GM23338 (cell line): Measurements from ENCODE around the gene NCAN. TPM values are rescaled to one million over a fixed set of nuclear protein-coding genes. Genes with fewer than 3 reads are reported as not detected.
A peak's percentile ranks its signal among the peaks of the same experiment; 100 is the strongest.
"Not testable (repeated sequence)": the region's sequence is repeated elsewhere in the genome, so short reads cannot be mapped to it uniquely, and the experiment has no call there.

Experiments
- ATAC-seq: fragments of 200-7000 bp; cut with Tn5 transposase; 3 replicates; pipeline ENCODE4 v1.9.1; 2020
- DNase-seq: peaks from one replicate; pipeline ENCODE4 v3.0.0-alpha.2; 2015; ENCODE audit warnings: low spot score
- H2AFZ ChIP-seq: fragments of 200-600 bp; sonication (generic); 2 replicates; pipeline ENCODE4 v1.8.0; 2016; ENCODE audit warnings: antibody characterized with exemption, mild to moderate bottlenecking, moderate library complexity
- H3F3A ChIP-seq: fragments of 200-600 bp; sonication (generic); replicated peaks from 2 replicates; pipeline ENCODE4 v1.8.0; 2017; ENCODE audit warnings: antibody characterized with exemption, mixed run types, low read depth
- H3K27ac ChIP-seq: fragments of 200-600 bp; sonication (generic); 2 replicates; pipeline ENCODE4 v1.6.1; 2016; ENCODE audit warnings: low read depth
- H3K27me3 ChIP-seq: fragments of 200-600 bp; sonication (generic); 2 replicates; pipeline ENCODE4 v1.8.0; 2016; ENCODE audit warnings: mild to moderate bottlenecking, mixed run types, moderate library complexity; ENCODE audit not compliant: insufficient read depth
- H3K36me3 ChIP-seq: fragments of 200-600 bp; sonication (generic); 2 replicates; pipeline ENCODE4 v1.8.0; 2016; ENCODE audit warnings: mild to moderate bottlenecking; ENCODE audit not compliant: insufficient read depth
- H3K4me1 ChIP-seq: fragments of 200-600 bp; sonication (generic); 2 replicates; pipeline ENCODE4 v1.8.0; 2016; ENCODE audit warnings: mild to moderate bottlenecking, moderate library complexity; ENCODE audit not compliant: insufficient read depth
- H3K4me2 ChIP-seq: fragments of 200-600 bp; sonication (generic); 2 replicates; pipeline ENCODE4 v1.7.1; 2017; ENCODE audit warnings: mixed run types
- H3K4me3 ChIP-seq: fragments of 200-600 bp; sonication (generic); 2 replicates; pipeline ENCODE4 v1.6.1; 2016; ENCODE audit warnings: mixed run types
- H3K79me2 ChIP-seq: fragments of 200-600 bp; sonication (generic); replicated peaks from 2 replicates; pipeline ENCODE4 v1.8.0; 2017; ENCODE audit warnings: mild to moderate bottlenecking; ENCODE audit not compliant: insufficient read depth
- H3K9me2 ChIP-seq: fragments of 200-600 bp; sonication (generic); 2 replicates; pipeline ENCODE4 v1.8.0; 2017; ENCODE audit not compliant: insufficient read depth
- H4K20me1 ChIP-seq: fragments of 200-600 bp; sonication (generic); replicated peaks from 2 replicates; pipeline ENCODE4 v1.8.0; 2017; ENCODE audit warnings: mild to moderate bottlenecking; ENCODE audit not compliant: insufficient read depth
- H3K27ac Mint-ChIP-seq: 2 replicates; pipeline ENCODE4 v1.8.0; 2020; ENCODE audit warnings: inconsistent platforms, mild to moderate bottlenecking, moderate library complexity, mixed read lengths
- H3K27me3 Mint-ChIP-seq: 3 replicates; pipeline ENCODE4 v1.8.0; 2022; ENCODE audit warnings: low read depth, mild to moderate bottlenecking, moderate library complexity, mixed read lengths, inconsistent platforms; ENCODE audit not compliant: insufficient read depth, poor library complexity
- H3K36me3 Mint-ChIP-seq: 3 replicates; pipeline ENCODE4 v1.8.0; 2021; ENCODE audit warnings: low read depth, mild to moderate bottlenecking, inconsistent platforms, moderate library complexity, mixed read lengths
- H3K4me1 Mint-ChIP-seq: 3 replicates; pipeline ENCODE4 v1.8.0; 2020; ENCODE audit warnings: mild to moderate bottlenecking, inconsistent platforms, mixed read lengths
- H3K4me3 Mint-ChIP-seq: 3 replicates; pipeline ENCODE4 v1.8.0; 2021; ENCODE audit warnings: moderate library complexity, mild to moderate bottlenecking, inconsistent platforms, mixed read lengths
- H3K9me3 Mint-ChIP-seq: 3 replicates; pipeline ENCODE4 v1.8.0; 2020; ENCODE audit warnings: moderate library complexity, mild to moderate bottlenecking, inconsistent platforms, mixed read lengths
- CREB1 ChIP-seq: fragments of 250-450 bp; sonication (Bioruptor Pico); IDR thresholded peaks from 2 replicates; pipeline ENCODE4 v1.5.0; 2020; ENCODE audit warnings: low read depth, mild to moderate bottlenecking, moderate library complexity
- CTCF ChIP-seq, 2 experiments: fragments of 200-600 bp in 1 of 2; sonication (generic) in 1 of 2; conservative IDR thresholded peaks; 2 replicates each; pipeline versions ENCODE4 v1.5.1 to v1.6.1; 2016 to 2017; ENCODE audit warnings: antibody characterized with exemption in 2 of 2, low read depth in 2 of 2, mild to moderate bottlenecking in 2 of 2, moderate library complexity in 1 of 2
- JUNB ChIP-seq: IDR thresholded peaks from one replicate; pipeline ENCODE4 v1.6.1; 2016; ENCODE audit warnings: antibody characterized with exemption; ENCODE audit not compliant: unreplicated experiment
- STAT1 ChIP-seq: IDR thresholded peaks from one replicate; pipeline ENCODE4 v1.6.1; 2016; ENCODE audit warnings: antibody characterized with exemption; ENCODE audit not compliant: unreplicated experiment
- ZNF114 ChIP-seq: fragments of 250-450 bp; sonication (Bioruptor Pico); IDR thresholded peaks from 2 replicates; pipeline ENCODE4 v1.5.0; 2020; ENCODE audit warnings: mild to moderate bottlenecking, moderate library complexity
- ZNF331 ChIP-seq: fragments of 250-450 bp; sonication (Bioruptor Pico); IDR thresholded peaks from 2 replicates; pipeline ENCODE4 v1.5.0; 2020; ENCODE audit warnings: low read depth, mild to moderate bottlenecking, moderate library complexity
- ZNF462 ChIP-seq: fragments of 250-450 bp; sonication (Bioruptor Pico); IDR thresholded peaks from 2 replicates; pipeline ENCODE4 v1.5.0; 2020; ENCODE audit warnings: mild to moderate bottlenecking, moderate library complexity
- polyA plus RNA-seq: library from polyadenylated mRNA; unstranded; fragments of >200 nt; fragmentation: Nextera tagmentation; extraction: Ambion mirVana; gene quantifications from 2 replicates; pipeline ENCODE4 v1.2.1, GENCODE V29; 2016
- total RNA-seq: library from RNA; depleted of rRNA; stranded (reverse); fragments of >200 nt; shearing (Covaris generic); gene quantifications from 2 replicates; pipeline ENCODE4 v1.2.3, GENCODE V29; 2014

NCAN gene
- total and polyA plus RNA-seq, 2 experiments from 2014 or later = 1.8 to 9.4 TPM

- Histone ChIP-seq H3K36me3 (no peaks in the 10 kb centered on the region), H3K79me2 (no peaks in the 10 kb centered on the region), H3K4me2 (no peak overlapping the region), H3K4me3 (no peak overlapping the region), H3K27ac (no peak overlapping the region), H4K20me1 (no peaks in the 10 kb centered on the region; the same call in 1 of the 2 replicates), H3F3A (no peaks in the 10 kb centered on the region), H3K9me2 (no peaks in the 10 kb centered on the region), H3K27me3 (peaks cover 27% of the 10 kb centered on the region; the same call in 1 of the 2 replicates), H3K4me1 (no peaks in the 10 kb centered on the region), H2AFZ (no peak overlapping the region)
- no peaks in the 10 kb centered on the region for H3K4me1 Mint-ChIP-seq
- H3K9me3 Mint-ChIP-seq = no peaks in the 10 kb centered on the region; the same call in 1 of the 3 replicates
- no peaks in the 10 kb centered on the region for H3K36me3 Mint-ChIP-seq
- TF ChIP-seq CREB1 (CRISPR knock-in tag) = no peak
- no peak for TF ChIP-seq STAT1
- no peak for TF ChIP-seq CTCF (conservative IDR thresholded peaks at IDR 0.05; ENCODE audit: low read depth in 2 of 2)
- no peak for TF ChIP-seq ZNF331 (CRISPR knock-in tag)
- no peak for DNase-seq
- no peak overlapping the region for H3K4me3 Mint-ChIP-seq
- H3K27ac Mint-ChIP-seq = no peak overlapping the region
- H3K27me3 Mint-ChIP-seq = peaks cover 17% of the 10 kb centered on the region
- ATAC-seq = no peak
Measured at GRCh38 chr19:19250196-19250801, 38.5 kb downstream of the NCAN start.

GRCh38 chr19:19253409-19253808 is 41.7 kb downstream of the NCAN start:
- not testable (repeated sequence) for H4K20me1 ChIP-seq, H3K4me1 ChIP-seq, H3K27ac Mint-ChIP-seq, H3K79me2 ChIP-seq, H3K4me1 Mint-ChIP-seq, ATAC-seq, H2AFZ ChIP-seq, DNase-seq, H3K9me3 Mint-ChIP-seq, H3K36me3 ChIP-seq, H3F3A ChIP-seq, H3K27ac ChIP-seq, H3K4me3 Mint-ChIP-seq, H3K4me3 ChIP-seq, H3K4me2 ChIP-seq, H3K9me2 ChIP-seq
- peaks cover 27% of the 10 kb centered on the region; the same call in 1 of the 2 replicates for H3K27me3 ChIP-seq
- Mint-ChIP-seq H3K36me3 (peaks cover 12% of the 10 kb centered on the region), H3K27me3 (peaks cover 14% of the 10 kb centered on the region)

- peak; percentile 70 for DNase-seq
- TF ChIP-seq JUNB (no peak), ZNF114 (CRISPR knock-in tag) (no peak), ZNF462 (CRISPR knock-in tag) (no peak)
Measured at GRCh38 chr19:19256072-19256969, 44.6 kb downstream of the NCAN start.

More at GRCh38 chr19:19256072-19256969, 44.6 kb downstream of the NCAN start:
- Mint-ChIP-seq H3K36me3 (peaks cover 29% of the 10 kb centered on the region), H3K27ac (no peak overlapping the region), H3K4me1 (peaks cover 11% of the 10 kb centered on the region), H3K27me3 (peaks cover 20% of the 10 kb centered on the region), H3K9me3 (peaks cover 7% of the 10 kb centered on the region), H3K4me3 (no peak overlapping the region; the same call in 2 of the 3 replicates)
- no peaks in the 10 kb centered on the region for H3F3A ChIP-seq
- no peak overlapping the region for H3K27ac ChIP-seq
- H2AFZ ChIP-seq = no peak overlapping the region
- H3K4me2 ChIP-seq = no peak overlapping the region
- H3K36me3 ChIP-seq = no peaks in the 10 kb centered on the region
- H3K79me2 ChIP-seq = no peaks in the 10 kb centered on the region
- no peaks in the 10 kb centered on the region; the same call in 1 of the 2 replicates for H4K20me1 ChIP-seq
- no peak overlapping the region for H3K4me3 ChIP-seq
- peaks cover 6% of the 10 kb centered on the region; the same call in 1 of the 2 replicates for H3K4me1 ChIP-seq
- peaks cover 26% of the 10 kb centered on the region for H3K27me3 ChIP-seq
- no peaks in the 10 kb centered on the region for H3K9me2 ChIP-seq
- no peak for ATAC-seq
